HG02798 (cell line): ENCODE results near the gene SAP25.
A peak's percentile ranks its signal among the peaks of the same experiment; 100 is the strongest.

Experiments
- ATAC-seq: cut with Tn5 transposase; IDR thresholded peaks from one replicate; pipeline ENCODE4 v1.9.1; 2021; ENCODE audit warnings: mild to moderate bottlenecking; ENCODE audit not compliant: unreplicated experiment, poor library complexity

SAP25 gene

GRCh38 chr7:100573691-100574361 is at the start of gene SAP25:
TSS of gene SAP25 (minus strand) at chr7:100573900. CDS start at chr7:100573742, 158 bp downstream.
- no peak for ATAC-seq

DNA sequence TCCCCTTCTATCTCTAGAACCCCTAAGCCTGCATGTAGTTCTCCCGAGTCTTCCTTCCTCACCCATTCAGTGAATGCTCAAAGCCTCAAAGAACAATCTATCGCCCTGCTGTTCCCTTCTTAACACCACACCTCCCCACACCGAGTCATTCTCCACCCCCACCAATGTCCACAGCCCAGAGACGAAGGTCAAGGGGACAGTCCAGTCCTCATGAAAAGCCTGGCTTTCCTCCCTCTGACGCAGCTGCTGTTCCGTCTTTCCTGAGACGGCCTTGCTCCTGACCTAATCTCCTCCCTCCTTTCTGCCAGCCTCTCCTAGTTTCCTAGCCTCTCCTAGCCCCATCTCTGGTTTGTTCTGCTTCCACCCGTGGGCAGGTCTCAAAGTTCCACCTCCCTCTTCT is 47.9 kb upstream of the SAP25 start:
- ATAC-seq = no peak

DNA sequence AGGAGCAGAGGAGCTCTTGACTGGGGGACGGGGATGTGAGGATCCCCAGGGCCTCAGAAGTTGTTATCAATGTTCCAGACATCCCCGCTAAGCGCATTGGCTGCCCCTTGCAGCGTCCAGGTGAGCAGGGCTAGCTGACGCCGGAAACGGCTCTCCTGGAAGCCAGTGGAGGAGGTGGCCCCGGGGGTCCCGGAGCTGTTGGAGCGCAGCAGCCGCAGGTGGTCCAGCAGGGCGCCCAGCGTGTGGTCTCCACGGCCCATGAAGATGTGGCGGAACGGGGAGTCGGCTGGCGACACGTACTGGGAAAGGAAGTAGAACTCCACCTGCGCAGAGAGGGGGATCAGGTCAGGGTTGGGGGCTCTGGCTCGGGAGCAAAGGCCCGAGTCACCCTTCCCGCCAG is 47.1 kb upstream of the SAP25 start:
- ATAC-seq = no peak

GRCh38 chr7:100620239-100620638 is 46.5 kb upstream of the SAP25 start:
- ATAC-seq = no peak

GRCh38 chr7:100614308-100614861 is 40.7 kb upstream of the SAP25 start:
- no peak for ATAC-seq

- ATAC-seq = no peak
These were observed 39.9 kb upstream of the SAP25 start for GRCh38 chr7:100613412-100614175.

DNA sequence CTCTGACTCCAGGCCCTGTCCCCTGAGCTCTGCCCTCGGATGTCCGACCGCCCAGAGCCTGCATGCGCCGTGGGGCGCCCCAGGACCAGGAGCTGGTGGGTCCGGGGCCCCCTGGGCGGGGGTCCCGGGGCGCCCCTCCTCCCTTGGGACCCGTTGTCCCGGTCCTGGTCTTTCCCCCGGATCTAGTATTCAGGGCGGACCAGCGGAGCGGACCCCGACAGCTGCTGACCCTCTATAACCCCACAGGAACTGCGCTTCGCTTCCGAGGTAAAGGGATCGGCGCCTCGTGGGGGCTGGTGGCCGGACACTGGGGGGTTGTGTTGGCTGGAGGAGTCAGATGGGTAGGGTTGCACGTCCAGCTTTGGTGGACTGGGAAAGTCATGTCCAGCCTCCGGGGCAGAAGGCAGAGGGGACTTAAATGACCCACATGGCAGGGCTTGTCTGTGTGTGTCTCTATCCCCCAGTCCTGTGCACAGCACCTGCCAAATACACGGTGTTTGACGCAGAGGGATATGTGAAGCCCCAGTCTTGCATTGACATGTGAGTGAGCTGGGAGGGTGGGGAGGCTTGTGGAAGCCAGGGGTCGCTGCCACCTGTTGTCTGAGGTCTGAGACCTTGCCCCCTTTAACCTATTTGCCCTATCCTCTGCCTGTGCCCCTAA is 39.2 kb upstream of the SAP25 start:
- ATAC-seq = no peak

- ATAC-seq = peak; percentile 94
These were observed 38.5 kb upstream of the SAP25 start, which contains the start of gene MOSPD3 for GRCh38 chr7:100611983-100612729. TSS of gene MOSPD3 (plus strand) at chr7:100612540. CDS start at chr7:100612792, 252 bp downstream.

GRCh38 chr7:100609958-100610357 is 36.3 kb upstream of the SAP25 start:
- ATAC-seq = no peak

GRCh38 chr7:100607111-100607510 is 33.4 kb upstream of the SAP25 start:
- ATAC-seq = no peak

DNA sequence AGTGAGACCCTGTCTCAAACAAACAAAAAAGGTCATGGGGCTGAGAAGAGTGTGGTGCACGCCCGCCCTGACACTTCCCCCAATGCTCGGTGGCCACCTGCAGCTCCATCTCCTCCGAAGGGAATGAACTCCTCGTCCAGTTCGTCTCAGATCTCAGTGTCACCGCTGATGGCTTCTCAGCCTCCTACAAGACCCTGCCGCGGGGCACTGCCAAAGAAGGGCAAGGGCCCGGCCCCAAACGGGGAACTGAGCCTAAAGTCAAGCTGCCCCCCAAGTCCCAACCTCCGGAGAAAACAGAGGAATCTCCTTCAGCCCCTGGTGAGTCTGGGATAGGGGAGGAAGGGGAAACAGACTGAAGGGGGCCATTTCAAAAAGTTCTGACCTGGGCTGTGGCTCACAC is 32.6 kb upstream of the SAP25 start:
- no peak for ATAC-seq

DNA sequence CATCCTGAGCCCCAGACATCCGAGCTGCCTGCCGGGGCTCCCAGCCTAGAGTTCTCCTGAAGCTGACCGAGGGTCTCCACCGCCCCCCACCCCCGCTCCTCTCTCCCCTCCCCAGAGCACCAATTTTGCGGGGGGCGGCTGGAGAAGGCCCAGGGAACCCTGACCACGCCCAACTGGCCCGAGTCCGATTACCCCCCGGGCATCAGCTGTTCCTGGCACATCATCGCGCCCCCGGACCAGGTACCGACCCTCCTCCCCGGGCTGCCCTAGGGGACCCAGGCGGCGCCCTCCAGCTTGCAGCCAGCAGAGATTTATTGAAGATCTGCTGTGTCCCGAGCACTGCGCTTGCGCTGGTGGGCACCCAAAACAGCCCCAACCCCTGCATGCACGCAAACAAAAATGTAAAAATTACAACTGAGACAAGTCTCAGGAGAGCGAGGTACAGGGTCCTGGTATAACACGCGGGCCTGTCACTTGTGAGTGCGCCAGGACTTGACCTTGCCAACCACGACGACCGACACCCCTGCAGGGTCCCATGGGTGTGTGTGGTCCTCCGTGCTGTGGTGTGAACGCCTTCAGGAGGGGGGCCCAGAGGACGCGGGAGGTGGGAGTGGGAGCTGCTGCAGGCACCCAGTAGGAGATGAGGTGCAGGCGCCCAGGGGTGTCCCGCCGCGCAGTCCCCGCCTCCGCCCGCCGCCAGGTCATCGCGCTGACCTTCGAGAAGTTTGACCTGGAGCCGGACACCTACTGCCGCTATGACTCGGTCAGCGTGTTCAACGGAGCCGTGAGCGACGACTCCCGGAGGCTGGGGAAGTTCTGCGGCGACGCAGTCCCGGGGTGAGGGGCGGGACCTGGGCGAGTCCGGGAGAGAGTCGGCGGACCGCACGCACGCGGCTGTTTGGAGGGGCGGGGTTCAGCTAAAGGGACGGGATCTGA is 31.5 kb upstream of the SAP25 start:
- ATAC-seq = no peak

GRCh38 chr7:100604028-100604975 is 30.6 kb upstream of the SAP25 start:
- peak; percentile 65 for ATAC-seq

DNA sequence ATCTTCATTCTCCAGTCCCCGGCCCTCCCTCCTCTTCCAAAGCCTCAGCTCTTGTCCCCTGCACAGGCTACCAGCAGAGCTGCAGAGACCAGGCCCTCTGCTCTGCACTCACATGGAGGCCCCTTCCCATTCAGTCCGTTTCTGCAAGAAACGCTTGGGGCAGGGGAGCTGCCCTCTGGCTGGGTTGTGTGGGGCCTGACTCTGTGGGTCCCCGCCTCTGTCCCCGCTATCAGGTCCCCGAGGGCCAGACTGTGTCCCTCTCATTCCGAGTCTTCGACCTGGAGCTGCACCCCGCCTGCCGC is 30.0 kb upstream of the SAP25 start:
- ATAC-seq = no peak

DNA sequence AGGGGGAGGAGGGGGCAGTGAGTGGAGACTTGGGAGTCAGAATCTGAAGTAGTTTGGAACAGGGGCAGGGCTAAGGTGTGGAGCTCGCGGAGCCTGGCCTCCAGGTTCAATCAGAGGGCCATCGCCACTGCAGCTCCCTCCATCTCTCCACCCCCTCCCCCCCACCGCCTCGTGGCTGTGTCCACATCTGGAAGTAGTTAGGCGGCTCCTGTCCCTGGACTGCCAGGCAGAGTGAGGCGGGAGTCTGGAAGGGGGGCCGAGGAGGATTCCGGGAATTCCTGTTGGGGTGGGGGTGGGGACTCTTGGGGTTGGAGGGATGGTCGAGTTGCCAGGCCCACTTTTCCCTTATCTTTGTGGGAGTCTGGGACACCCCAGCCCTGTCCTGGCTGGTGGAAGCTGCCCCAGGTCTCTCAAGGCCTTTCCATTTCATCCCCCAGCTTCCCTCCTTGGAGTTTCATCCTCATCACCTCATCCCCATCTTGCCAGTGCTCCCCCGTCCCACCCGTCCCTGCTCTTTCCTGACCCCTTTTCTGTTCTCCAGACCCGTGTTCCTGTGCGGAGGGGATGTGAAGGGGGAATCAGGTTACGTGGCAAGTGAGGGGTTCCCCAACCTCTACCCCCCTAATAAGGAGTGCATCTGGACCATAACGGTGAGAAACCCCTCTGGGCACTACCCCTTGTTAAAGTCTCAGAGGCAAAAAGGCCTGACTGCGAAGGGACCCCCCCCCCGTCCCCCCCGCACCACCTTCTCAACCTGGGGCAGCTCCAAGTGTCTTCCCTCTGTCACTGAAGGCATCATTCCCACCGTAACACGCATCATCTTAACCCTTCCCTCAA is 29.4 kb upstream of the SAP25 start:
- no peak for ATAC-seq

DNA sequence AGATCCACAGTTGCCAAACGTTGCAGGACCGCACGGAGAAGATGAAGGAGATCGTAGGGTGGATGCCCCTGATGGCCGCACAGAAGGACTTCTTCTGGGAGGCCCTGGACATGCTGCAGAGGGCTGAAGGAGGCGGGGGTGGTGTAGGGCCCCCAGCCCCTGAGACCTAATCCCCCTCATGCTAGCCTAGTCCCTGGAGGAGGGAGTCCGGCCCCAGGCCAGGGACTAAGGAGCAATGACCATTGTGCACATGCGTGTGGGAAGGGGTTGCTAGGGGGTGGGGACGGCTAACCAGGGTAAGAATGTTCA is 27.0 kb upstream of the SAP25 start:
- no peak for ATAC-seq

DNA sequence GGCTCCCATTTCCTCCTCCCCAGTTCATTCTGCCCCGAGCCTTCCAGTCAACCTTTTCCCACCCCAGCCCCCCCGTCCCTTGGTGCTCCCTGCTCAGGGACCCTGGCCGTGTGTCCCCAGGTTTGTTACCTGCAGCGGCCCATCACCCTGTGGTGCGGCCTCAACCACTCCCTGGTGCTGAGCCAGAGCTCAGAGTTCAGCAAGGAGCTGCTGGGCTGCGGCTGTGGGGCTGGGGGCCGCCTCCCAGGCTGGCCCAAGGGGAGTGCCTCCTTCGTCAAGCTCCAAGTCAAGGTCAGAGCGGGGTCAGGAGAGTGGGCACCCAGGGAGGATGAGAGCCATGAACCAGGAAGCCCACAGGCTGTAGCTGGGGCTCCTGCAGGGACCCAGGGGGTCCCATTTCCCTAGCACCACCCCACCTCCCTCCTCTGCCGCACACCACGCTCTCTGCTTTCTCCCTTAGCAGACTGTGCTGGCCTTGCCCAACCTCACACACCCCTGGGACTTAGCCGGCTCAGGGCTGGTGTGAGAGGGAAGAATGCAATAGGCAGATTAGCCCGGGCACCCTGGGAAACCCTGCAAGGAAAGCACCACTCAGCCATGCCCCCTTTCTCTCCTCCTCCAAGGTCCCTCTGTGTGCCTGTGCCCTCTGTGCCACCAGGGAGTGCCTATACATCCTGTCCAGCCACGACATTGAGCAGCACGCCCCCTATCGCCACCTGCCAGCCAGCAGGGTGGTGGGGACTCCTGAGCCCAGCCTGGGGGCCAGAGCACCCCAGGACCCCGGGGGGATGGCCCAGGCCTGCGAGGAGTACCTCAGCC is 26.4 kb upstream of the SAP25 start:
- no peak for ATAC-seq
